Breast epithelium (tissue), 4 donors: Measurements from ENCODE around the gene SNX24. TPM values are rescaled to one million over a fixed set of nuclear protein-coding genes. Genes with fewer than 3 reads are reported as not detected.
"Not testable (repeated sequence)": the region's sequence is repeated elsewhere in the genome, so short reads cannot be mapped to it uniquely, and the experiment has no call there.

Experiments
- DNase-seq, 2 donors: peaks; one replicate each; pipeline ENCODE4 v3.0.0-alpha.2; 2019; ENCODE audit warnings: low spot score in 2 of 2
- H3K27ac ChIP-seq, 2 donors: fragments of 200-600 bp; sonication (generic) in 1 of 2; one replicate each; pipeline ENCODE4 v1.5.1; 2016 to 2019; ENCODE audit warnings: mild to moderate bottlenecking in 1 of 2
- H3K27me3 ChIP-seq, 2 donors: fragments of 200-600 bp; sonication (generic) in 1 of 2; one replicate each; pipeline versions ENCODE4 v1.5.1 to v1.6.0; 2017 to 2019; ENCODE audit warnings: control low read depth in 1 of 2, mild to moderate bottlenecking in 1 of 2
- H3K36me3 ChIP-seq: fragments of 200-600 bp; one replicate; pipeline ENCODE4 v1.5.1; 2019
- H3K4me1 ChIP-seq, 2 donors: fragments of 200-600 bp; sonication (generic); one replicate each; pipeline ENCODE4 v1.5.1; 2016 to 2019; ENCODE audit warnings: control low read depth in 1 of 2
- H3K4me3 ChIP-seq, 3 donors: fragments of 200-600 bp; sonication (generic); 1 replicate in 2 of 3; 2 replicates in 1 of 3; pipeline ENCODE4 v1.5.1; 2016 to 2019; ENCODE audit warnings: mild to moderate bottlenecking in 3 of 3, moderate library complexity in 2 of 3
- H3K9me3 ChIP-seq, 2 donors: fragments of 200-600 bp; sonication (generic) in 1 of 2; one replicate each; pipeline ENCODE4 v1.5.1; 2016 to 2019; ENCODE audit warnings: control low read depth in 1 of 2
- CTCF ChIP-seq, 3 donors: fragments of 450-650 bp; IDR thresholded peaks; one replicate each; pipeline ENCODE4 v1.5.1; 2016 to 2017; ENCODE audit warnings: antibody characterized with exemption in 3 of 3, mild to moderate bottlenecking in 3 of 3, moderate library complexity in 3 of 3
- POLR2A ChIP-seq: fragments of 450-650 bp; IDR thresholded peaks from one replicate; pipeline ENCODE4 v1.6.1; 2016; ENCODE audit warnings: antibody characterized with exemption, mild to moderate bottlenecking, moderate library complexity
- POLR2AphosphoS5 ChIP-seq, 3 donors: sonication (generic); formaldehyde crosslinking; IDR thresholded peaks; one replicate each; pipeline ENCODE4 v1.6.1; 2017; ENCODE audit warnings: antibody characterized with exemption in 3 of 3
- intact Hi-C: fragments of 100-400 bp; cut with DNase I; formaldehyde crosslinking; loops from one replicate; pipeline ENCODE4 v1.15.1; 2023; ENCODE audit warnings: low total_unique reads
- total RNA-seq, 3 donors: library from RNA; depleted of rRNA; stranded (reverse); fragments of >200 nt; gene quantifications; one replicate each; pipeline ENCODE4 v1.1.0, GENCODE V29; 2016

The SNX24 gene
- total RNA-seq, 3 donors from 2014 or later = 13.1 to 18.4 (median 15.4) TPM

- DNase-seq = no peak
- TF ChIP-seq POLR2AphosphoS5 (IDR thresholded peaks at IDR 0.05) (no peak), POLR2A (no peak), CTCF (IDR thresholded peaks at IDR 0.05) (no peak)
- Histone ChIP-seq H3K27me3 (no peaks in the 10 kb centered on the region), H3K4me1 (no peaks in the 10 kb centered on the region), H3K4me3 (no peak overlapping the region), H3K36me3 (no peaks in the 10 kb centered on the region), H3K9me3 (no peaks in the 10 kb centered on the region), H3K27ac (no peak overlapping the region)
- intact Hi-C loops = no loop called here
These were observed 4.4 kb downstream of the SNX24 start for GRCh38 chr5:122849771-122850170.

GRCh38 chr5:122857538-122857937, 12.1 kb downstream of the SNX24 start:
- H3K36me3 ChIP-seq, H3K27ac ChIP-seq, DNase-seq, H3K27me3 ChIP-seq, H3K4me3 ChIP-seq, H3K9me3 ChIP-seq, intact Hi-C loops, H3K4me1 ChIP-seq: not testable (repeated sequence)

GRCh38 chr5:122858451-122858850, 13.0 kb downstream of the SNX24 start:
- no peaks in the 10 kb centered on the region for H3K9me3 ChIP-seq
- intact Hi-C loops = no loop called here
- TF ChIP-seq CTCF (IDR thresholded peaks at IDR 0.05) (no peak), POLR2AphosphoS5 (IDR thresholded peaks at IDR 0.05) (no peak), POLR2A (no peak)
- H3K36me3 ChIP-seq = no peaks in the 10 kb centered on the region
- no peak for DNase-seq
- no peaks in the 10 kb centered on the region for H3K27me3 ChIP-seq
- H3K4me3 ChIP-seq = no peak overlapping the region
- H3K4me1 ChIP-seq = no peaks in the 10 kb centered on the region
- H3K27ac ChIP-seq = no peak overlapping the region

GRCh38 chr5:122863240-122863639, 17.8 kb downstream of the SNX24 start:
- Histone ChIP-seq H3K4me3 (no peak overlapping the region), H3K4me1 (no peaks in the 10 kb centered on the region), H3K36me3 (no peaks in the 10 kb centered on the region), H3K27ac (no peak overlapping the region), H3K27me3 (no peaks in the 10 kb centered on the region), H3K9me3 (no peaks in the 10 kb centered on the region)
- intact Hi-C loops = no loop called here
- no peak for DNase-seq
- TF ChIP-seq POLR2A (no peak), CTCF (IDR thresholded peaks at IDR 0.05) (no peak), POLR2AphosphoS5 (IDR thresholded peaks at IDR 0.05) (no peak)

- H3K9me3 ChIP-seq = no peaks in the 10 kb centered on the region
These were observed 18.3 kb downstream of the SNX24 start for GRCh38 chr5:122863721-122864120.

More at GRCh38 chr5:122863721-122864120, 18.3 kb downstream of the SNX24 start:
- Histone ChIP-seq H3K4me3 (no peak overlapping the region), H3K27ac (no peak overlapping the region), H3K4me1 (no peaks in the 10 kb centered on the region), H3K36me3 (no peaks in the 10 kb centered on the region), H3K27me3 (no peaks in the 10 kb centered on the region)
- TF ChIP-seq CTCF (IDR thresholded peaks at IDR 0.05) = no peak
- no peak for TF ChIP-seq POLR2AphosphoS5 (IDR thresholded peaks at IDR 0.05)
- TF ChIP-seq POLR2A = no peak
- intact Hi-C loops = no loop called here
- DNase-seq = no peak
